Subcutaneous adipose tissue (tissue), 4 donors: ENCODE results near the gene GPSM1. TPM values are rescaled to one million over a fixed set of nuclear protein-coding genes. Genes with fewer than 3 reads are reported as not detected.

Experiments used
- total RNA-seq, 4 donors: library from RNA; depleted of rRNA; stranded (reverse); fragments of >200 nt; gene quantifications; one replicate each; pipeline ENCODE4 v1.1.0, GENCODE V29; 2016
- TF ChIP-seq, protein P1 (sequence below): fragments of 450-650 bp; IDR thresholded peaks from one replicate; pipeline ENCODE4 v1.5.1; 2016; ENCODE audit warnings: low read depth, mild to moderate bottlenecking, control low read depth, antibody characterized with exemption, moderate library complexity

GPSM1 gene
- total RNA-seq, 4 donors from 2014 or later, result 2.1 to 5.8 (median 4.1) TPM

- TF ChIP-seq, protein P1, sequence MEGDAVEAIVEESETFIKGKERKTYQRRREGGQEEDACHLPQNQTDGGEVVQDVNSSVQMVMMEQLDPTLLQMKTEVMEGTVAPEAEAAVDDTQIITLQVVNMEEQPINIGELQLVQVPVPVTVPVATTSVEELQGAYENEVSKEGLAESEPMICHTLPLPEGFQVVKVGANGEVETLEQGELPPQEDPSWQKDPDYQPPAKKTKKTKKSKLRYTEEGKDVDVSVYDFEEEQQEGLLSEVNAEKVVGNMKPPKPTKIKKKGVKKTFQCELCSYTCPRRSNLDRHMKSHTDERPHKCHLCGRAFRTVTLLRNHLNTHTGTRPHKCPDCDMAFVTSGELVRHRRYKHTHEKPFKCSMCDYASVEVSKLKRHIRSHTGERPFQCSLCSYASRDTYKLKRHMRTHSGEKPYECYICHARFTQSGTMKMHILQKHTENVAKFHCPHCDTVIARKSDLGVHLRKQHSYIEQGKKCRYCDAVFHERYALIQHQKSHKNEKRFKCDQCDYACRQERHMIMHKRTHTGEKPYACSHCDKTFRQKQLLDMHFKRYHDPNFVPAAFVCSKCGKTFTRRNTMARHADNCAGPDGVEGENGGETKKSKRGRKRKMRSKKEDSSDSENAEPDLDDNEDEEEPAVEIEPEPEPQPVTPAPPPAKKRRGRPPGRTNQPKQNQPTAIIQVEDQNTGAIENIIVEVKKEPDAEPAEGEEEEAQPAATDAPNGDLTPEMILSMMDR, result no peak
Observed at GRCh38 chr9:136302527-136302926, 24.8 kb upstream of the GPSM1 start.

GRCh38 chr9:136303066-136303824 is 24.1 kb upstream of the GPSM1 start:
- TF ChIP-seq, protein P1, result no peak

- TF ChIP-seq, protein P1, result no peak
Observed at GRCh38 chr9:136303825-136304416, 23.4 kb upstream of the GPSM1 start, which contains the start of gene CCDC187. CCDC187 (minus strand) TSS chr9:136304094; CDS start chr9:136303830, 264 bp downstream.

DNA sequence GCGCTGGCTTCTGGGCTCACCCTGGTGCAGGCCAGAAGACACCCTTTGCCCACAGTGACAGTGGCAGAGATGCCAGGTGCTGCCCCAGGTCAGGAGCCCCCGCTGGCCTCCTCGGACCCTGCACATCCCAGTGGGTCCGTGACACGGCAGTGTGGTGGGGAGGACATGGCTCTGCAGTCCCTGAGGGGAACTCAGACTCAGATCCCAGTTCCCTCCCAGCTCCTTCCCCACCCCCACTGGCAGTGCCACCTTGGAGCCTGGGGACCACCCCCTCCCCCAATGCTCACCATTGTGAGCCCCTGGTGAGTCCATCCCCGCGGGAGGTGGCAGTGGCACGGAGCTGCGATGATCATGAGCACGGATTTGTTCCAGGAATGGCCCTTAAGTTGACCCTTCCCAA is 22.9 kb upstream of the GPSM1 start:
- TF ChIP-seq, protein P1, result no peak

DNA sequence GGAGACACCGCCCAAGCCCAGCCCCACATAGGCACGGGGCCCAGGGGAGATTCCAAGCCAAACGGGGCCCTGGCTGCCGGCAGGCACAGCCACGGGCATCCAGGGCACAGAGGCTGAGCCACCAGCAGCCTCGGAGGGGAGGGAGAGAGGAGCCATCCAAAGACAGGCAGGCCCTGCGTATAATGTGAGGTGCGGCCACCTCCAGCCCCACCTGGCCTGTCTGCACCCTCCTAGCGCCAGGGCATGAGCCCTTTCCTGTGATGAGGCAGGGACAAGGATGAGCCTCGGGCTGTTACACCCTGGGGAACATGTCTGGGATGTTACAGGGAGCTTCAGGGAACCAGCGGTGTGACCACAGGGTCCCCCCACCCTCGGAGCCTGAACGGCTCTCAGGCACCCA is 22.4 kb upstream of the GPSM1 start:
- TF ChIP-seq, protein P1, result no peak

DNA sequence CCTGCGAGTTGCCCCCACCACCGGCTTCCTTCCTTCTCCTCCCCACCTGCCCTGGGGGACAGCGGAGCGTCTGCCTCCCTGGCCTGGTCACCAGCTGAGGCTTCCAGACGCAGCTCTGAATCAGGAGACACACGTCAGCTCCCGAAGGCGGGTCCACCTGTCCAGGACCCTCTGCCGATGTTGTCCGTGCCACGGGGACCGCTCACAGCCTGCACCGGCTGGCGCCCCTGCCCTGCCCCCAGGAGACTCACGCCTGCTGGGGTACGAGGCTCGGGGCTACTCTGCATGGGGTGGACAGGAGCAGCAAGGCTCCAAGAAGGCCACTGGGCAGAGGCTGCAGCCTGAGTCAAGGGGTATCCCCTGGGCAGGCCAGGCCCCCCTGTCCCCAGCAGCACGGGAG is 21.5 kb upstream of the GPSM1 start:
- TF ChIP-seq, protein P1, result no peak

GRCh38 chr9:136306211-136307208 is 20.8 kb upstream of the GPSM1 start:
- TF ChIP-seq, protein P1, result no peak
